ENCODE data around the gene SNTA1. TPM values are rescaled to one million over a fixed set of nuclear protein-coding genes. Genes with fewer than 3 reads are reported as not detected.

SNTA1 gene
- total RNA-seq, 1 experiment from 2014 or later = 7.6 TPM

DNA sequence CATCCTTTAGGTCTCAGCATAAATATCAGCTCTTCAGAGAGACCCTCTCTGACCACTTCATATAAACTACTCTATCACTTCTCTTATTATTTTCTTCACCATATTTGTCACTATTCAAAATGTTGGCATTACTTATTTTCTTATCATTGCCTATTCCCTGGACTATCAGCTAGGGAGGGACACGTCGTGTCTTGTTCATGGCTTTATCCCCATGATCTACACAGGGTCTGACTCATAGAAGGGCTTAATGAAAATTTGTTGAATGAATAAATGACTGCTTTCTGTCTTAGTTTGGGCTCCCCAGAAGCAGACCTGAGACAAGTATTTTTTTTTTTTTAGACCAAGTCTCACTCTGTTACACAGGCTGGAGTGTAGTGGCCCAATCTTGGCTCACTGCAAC is 39.3 kb downstream of the SNTA1 start:
- Histone ChIP-seq H3K27ac (no peak overlapping the region), H2AFZ (no peak overlapping the region), H3K4me3 (no peak overlapping the region), H3K9me3 (ENCODE audit: insufficient read depth, low read depth) (no peaks in the 10 kb centered on the region), H3K4me2 (no peak overlapping the region), H3K36me3 (ENCODE audit: low read depth) (no peaks in the 10 kb centered on the region), H3K4me1 (replicated peaks; ENCODE audit: insufficient read depth) (peaks cover 13% of the 10 kb centered on the region), H3K27me3 (ENCODE audit: insufficient read depth, low read depth) (no peaks in the 10 kb centered on the region), H3F3A (ENCODE audit: insufficient read depth, low read depth) (0 out of 2 replicates have a peak, but pooled peaks cover 3% of the 10 kb centered on the region), H3K79me2 (ENCODE audit: low read depth) (peaks cover 20% of the 10 kb centered on the region), H3K9me2 (ENCODE audit: insufficient read depth) (no peaks in the 10 kb centered on the region), H4K20me1 (ENCODE audit: insufficient read depth) (peaks cover 12% of the 10 kb centered on the region; the same call in 1 of the 2 replicates)
- CTCF ChIA-PET = interaction anchor here (0.7 kb wide), 1 partner anchor 523 kb away, joined by 5 read pairs; no protein-coding TSS in a partner anchor
- intact Hi-C loops (cut with micrococcal nuclease; ENCODE audit: unreplicated experiment) = loop anchor here (5.0 kb wide), 3 partner anchors 248 to 723 kb away; partner anchors contain the start of gene ZNF341
- BruUV-seq (replicated peaks) = no TSS peak
- POLR2A ChIA-PET (ENCODE audit: unreplicated experiment) = interaction anchor here (0.7 kb wide), 1 partner anchor 920 kb away, joined by 28 read pairs; no protein-coding TSS in a partner anchor
- no peak for TF ChIP-seq EZH2 (IDR thresholded peaks at IDR 0.05; ENCODE audit: low read depth)
- TF ChIP-seq, protein P1, sequence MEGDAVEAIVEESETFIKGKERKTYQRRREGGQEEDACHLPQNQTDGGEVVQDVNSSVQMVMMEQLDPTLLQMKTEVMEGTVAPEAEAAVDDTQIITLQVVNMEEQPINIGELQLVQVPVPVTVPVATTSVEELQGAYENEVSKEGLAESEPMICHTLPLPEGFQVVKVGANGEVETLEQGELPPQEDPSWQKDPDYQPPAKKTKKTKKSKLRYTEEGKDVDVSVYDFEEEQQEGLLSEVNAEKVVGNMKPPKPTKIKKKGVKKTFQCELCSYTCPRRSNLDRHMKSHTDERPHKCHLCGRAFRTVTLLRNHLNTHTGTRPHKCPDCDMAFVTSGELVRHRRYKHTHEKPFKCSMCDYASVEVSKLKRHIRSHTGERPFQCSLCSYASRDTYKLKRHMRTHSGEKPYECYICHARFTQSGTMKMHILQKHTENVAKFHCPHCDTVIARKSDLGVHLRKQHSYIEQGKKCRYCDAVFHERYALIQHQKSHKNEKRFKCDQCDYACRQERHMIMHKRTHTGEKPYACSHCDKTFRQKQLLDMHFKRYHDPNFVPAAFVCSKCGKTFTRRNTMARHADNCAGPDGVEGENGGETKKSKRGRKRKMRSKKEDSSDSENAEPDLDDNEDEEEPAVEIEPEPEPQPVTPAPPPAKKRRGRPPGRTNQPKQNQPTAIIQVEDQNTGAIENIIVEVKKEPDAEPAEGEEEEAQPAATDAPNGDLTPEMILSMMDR (conservative IDR thresholded peaks at IDR 0.05) = no peak
- no peak for DNase-seq

DNA sequence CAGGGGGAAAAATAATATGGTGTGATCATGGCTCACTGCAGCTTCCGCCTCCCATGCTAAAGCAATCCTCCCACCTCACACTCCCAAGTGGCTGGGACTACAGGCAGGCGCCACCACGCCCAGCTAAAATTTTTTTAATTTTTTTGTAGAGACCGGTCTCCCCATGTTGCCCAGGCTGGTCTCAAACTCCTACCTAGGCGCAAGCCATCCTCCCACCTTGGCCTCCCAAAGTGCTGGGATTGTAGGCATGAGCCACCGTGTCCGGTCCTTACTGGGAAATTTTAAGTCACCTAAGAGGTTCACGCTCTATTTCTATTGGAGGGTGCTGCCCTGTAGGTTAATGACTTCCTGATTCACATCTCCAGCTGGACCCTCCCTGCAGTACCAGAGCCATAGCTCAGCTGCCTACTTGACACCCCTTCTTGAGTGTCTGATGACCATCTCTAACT is 41.6 kb downstream of the SNTA1 start:
- peaks cover 38% of the 10 kb centered on the region for H3K79me2 ChIP-seq (ENCODE audit: low read depth)
- no peaks in the 10 kb centered on the region for H3K27me3 ChIP-seq (ENCODE audit: insufficient read depth, low read depth)
- no peaks in the 10 kb centered on the region for H3K9me2 ChIP-seq (ENCODE audit: insufficient read depth)
- H4K20me1 ChIP-seq (ENCODE audit: insufficient read depth) = peaks cover 15% of the 10 kb centered on the region; the same call in 1 of the 2 replicates
- H3K27ac ChIP-seq = no peak overlapping the region
- H3K9me3 ChIP-seq (ENCODE audit: insufficient read depth, low read depth) = no peaks in the 10 kb centered on the region
- peak overlapping the region; percentile 92 for H2AFZ ChIP-seq
- H3K4me2 ChIP-seq = peak overlapping the region; percentile 85
- H3K36me3 ChIP-seq (ENCODE audit: low read depth) = no peaks in the 10 kb centered on the region
- intact Hi-C loops (cut with micrococcal nuclease; ENCODE audit: unreplicated experiment) = loop anchor here (1.0 to 5.0 kb wide), 5 partner anchors 42 to 725 kb away; partner anchors contain the start of gene ZNF341
- DNase-seq = no peak
- H3K4me1 ChIP-seq (replicated peaks; ENCODE audit: insufficient read depth) = peaks cover 13% of the 10 kb centered on the region
- ChIA-PET POLR2A (ENCODE audit: unreplicated experiment) (interaction anchor here (0.5 to 0.7 kb wide), 5 partner anchors 22 to 457 kb away, joined by 3 to 9 read pairs (median 3); partner anchors contain the start of gene SNTA1), CTCF (interaction anchor here (0.5 to 0.6 kb wide), 4 partner anchors 40 to 257 kb away, joined by 3 to 5 read pairs (median 4); no protein-coding TSS in a partner anchor)
- H3F3A ChIP-seq (ENCODE audit: insufficient read depth, low read depth) = 0 out of 2 replicates have a peak, but pooled peaks cover 1% of the 10 kb centered on the region
- no peak for TF ChIP-seq EZH2 (IDR thresholded peaks at IDR 0.05; ENCODE audit: low read depth)
- TF ChIP-seq, protein P1 (conservative IDR thresholded peaks at IDR 0.05) = no peak
- peak overlapping the region; percentile 98 for H3K4me3 ChIP-seq
- TSS peak; percentile 70 for BruUV-seq (replicated peaks)

DNA sequence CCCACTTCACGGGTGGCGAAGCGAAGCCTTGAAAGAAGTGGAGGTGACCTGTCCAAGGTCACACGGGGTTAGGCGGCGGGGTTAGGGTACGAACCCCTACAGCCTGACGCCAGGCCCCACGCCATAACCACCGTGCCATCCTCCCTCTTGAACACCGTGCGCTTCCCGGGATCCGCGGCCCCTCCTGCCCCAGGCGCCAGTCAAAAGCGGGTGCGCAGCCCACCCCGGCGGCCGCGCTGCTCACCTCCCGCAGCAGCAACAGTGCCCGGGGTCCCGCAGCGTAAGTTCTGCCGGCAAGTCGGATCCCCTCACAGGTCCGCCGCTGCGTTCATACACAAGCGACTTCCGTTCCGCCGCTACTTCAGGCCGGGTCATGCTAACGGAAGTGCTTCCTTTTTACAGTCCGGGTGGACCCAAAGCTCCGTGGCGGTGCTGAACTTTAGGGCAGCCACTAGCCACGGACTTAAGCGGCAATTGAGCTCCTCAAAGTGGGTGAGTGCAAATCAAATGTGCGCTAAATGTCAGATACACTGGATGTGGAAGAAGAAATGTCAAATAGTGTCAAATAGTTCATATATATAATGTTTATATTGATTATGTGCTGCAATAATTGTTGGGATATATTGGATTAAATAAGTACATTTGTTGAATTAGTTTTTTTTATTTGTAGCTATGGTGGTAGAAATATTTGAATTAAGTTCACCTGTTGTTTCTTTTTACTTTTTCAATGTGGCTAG is 42.2 kb downstream of the SNTA1 start, which contains the start of gene CDK5RAP1:
Gene CDK5RAP1 (minus strand): TSS at position 336 of the 737 bp plus-strand sequence. CDS start 4,455 bp downstream, outside the sequence.
- H3K36me3 ChIP-seq (ENCODE audit: low read depth) = no peaks in the 10 kb centered on the region
- peak within 1 kb of the TSS; percentile 92 for H2AFZ ChIP-seq
- BruUV-seq (replicated peaks) = no TSS peak
- no peaks in the 10 kb centered on the region for H3K9me2 ChIP-seq (ENCODE audit: insufficient read depth)
- H3K4me2 ChIP-seq = peak within 1 kb of the TSS; percentile 85
- no peaks in the 10 kb centered on the region for H3K9me3 ChIP-seq (ENCODE audit: insufficient read depth, low read depth)
- POLR2A ChIA-PET (ENCODE audit: unreplicated experiment) = interaction anchor here (0.5 to 0.7 kb wide), 7 partner anchors 17 to 1034 kb away, joined by 3 to 9 read pairs (median 3); partner anchors contain the start of gene SNTA1
- H3K27me3 ChIP-seq (ENCODE audit: insufficient read depth, low read depth) = no peaks in the 10 kb centered on the region
- H3K79me2 ChIP-seq (ENCODE audit: low read depth) = peaks cover 38% of the 10 kb centered on the region
- peak; percentile 82 for DNase-seq
- H4K20me1 ChIP-seq (ENCODE audit: insufficient read depth) = peaks cover 15% of the 10 kb centered on the region; the same call in 1 of the 2 replicates
- H3F3A ChIP-seq (ENCODE audit: insufficient read depth, low read depth) = no peaks in the 10 kb centered on the region
- CTCF ChIA-PET = interaction anchor here (0.5 to 0.6 kb wide), 5 partner anchors 40 to 726 kb away, joined by 3 to 10 read pairs (median 4); no protein-coding TSS in a partner anchor
- TF ChIP-seq, protein P1 (conservative IDR thresholded peaks at IDR 0.05) = no peak
- TF ChIP-seq EZH2 (IDR thresholded peaks at IDR 0.05; ENCODE audit: low read depth) = no peak
- no peak within 1 kb of the TSS for H3K27ac ChIP-seq
- H3K4me1 ChIP-seq (replicated peaks; ENCODE audit: insufficient read depth) = peaks cover 13% of the 10 kb centered on the region
- H3K4me3 ChIP-seq = peak within 1 kb of the TSS; percentile 98
- intact Hi-C loops (cut with micrococcal nuclease; ENCODE audit: unreplicated experiment) = loop anchor here (1.0 to 5.0 kb wide), 5 partner anchors 43 to 726 kb away; partner anchors contain the start of gene ZNF341

Data from PC-9 (cell line).